GM12878 (cell line): Measurements from ENCODE around the gene MKNK1. TPM values are rescaled to one million over a fixed set of nuclear protein-coding genes. Genes with fewer than 3 reads are reported as not detected.

Source experiments
- ATAC-seq: fragments of 200-7000 bp; cut with Tn5 transposase; 3 replicates; pipeline ENCODE4 v1.9.1; 2020; ENCODE audit warnings: mild to moderate bottlenecking, moderate library complexity
- BruUV-seq: library from RNA; stranded (reverse); fragments of 400-500 nt; replicated peaks from 2 replicates; lab custom pipeline; 2021; lab: Mats Ljungman, UMichigan
- CTCF ChIA-PET: fragments of 300-600 bp; sonication (Branson Sonifier 250); formaldehyde crosslinking; extraction: SDS; loops from one replicate; lab custom pipeline; 2021; ENCODE audit warnings: inconsistent platforms; lab: Yijun Ruan, JAX
- POLR2A ChIA-PET: fragments of 350-600 bp; formaldehyde crosslinking; extraction: SDS; loops from one replicate; lab custom pipeline; 2021; ENCODE audit warnings: inconsistent platforms; lab: Charles Lee
- RAD21 ChIA-PET: fragments of 300-600 bp; sonication (Branson Sonifier 250); formaldehyde crosslinking; loops from one replicate; lab custom pipeline; 2023; ENCODE audit warnings: antibody characterized with exemption; ENCODE audit not compliant: unreplicated experiment; lab: Charles Lee
- SMC1A ChIA-PET: fragments of 300-600 bp; sonication (Branson Sonifier 250); formaldehyde crosslinking; loops from one replicate; lab custom pipeline; 2023; ENCODE audit not compliant: unreplicated experiment, uncharacterized antibody; lab: Charles Lee
- DNase-seq: peaks from one replicate; pipeline ENCODE4 v3.0.0-alpha.2; 2011; ENCODE audit warnings: low read depth, low spot score
- FAIRE-seq: peaks from 3 replicates; lab custom pipeline; 2011; peaks lifted over from hg19 to GRCh38; lab: Jason Lieb, UNC
- H2AFZ ChIP-seq: 2 replicates; pipeline ENCODE4 v1.6.0; 2011; ENCODE audit warnings: low read depth, low read length, control low read depth; ENCODE audit not compliant: control insufficient read depth
- H3K27ac ChIP-seq: 2 replicates; pipeline ENCODE4 v1.5.1; 2011; ENCODE audit warnings: control low read depth; ENCODE audit not compliant: control insufficient read depth, insufficient read depth
- H3K27me3 ChIP-seq, 2 experiments: replicated peaks in 1 of 2; 2 replicates each; pipeline versions ENCODE4 v1.6.0 to v1.6.1; 2011; ENCODE audit warnings: low read length in 1 of 2; ENCODE audit not compliant: control insufficient read depth in 2 of 2, insufficient read depth in 2 of 2
- H3K36me3 ChIP-seq, 2 experiments: 2 replicates each; pipeline ENCODE4 v1.5.1; 2011; ENCODE audit warnings: low read length in 1 of 2; ENCODE audit not compliant: control insufficient read depth in 2 of 2, insufficient read depth in 2 of 2
- H3K4me1 ChIP-seq: 2 replicates; pipeline ENCODE4 v1.6.1; 2011; ENCODE audit warnings: mild to moderate bottlenecking, low read length, moderate library complexity, mixed read lengths; ENCODE audit not compliant: control insufficient read depth, insufficient read depth
- H3K4me2 ChIP-seq: 2 replicates; pipeline ENCODE4 v1.6.0; 2011; ENCODE audit warnings: control low read depth; ENCODE audit not compliant: control insufficient read depth, insufficient read depth
- H3K4me3 ChIP-seq: fragments of 200-600 bp; sonication (generic); 2 replicates; pipeline ENCODE4 v1.5.1; 2016
- H3K79me2 ChIP-seq: 2 replicates; pipeline ENCODE4 v1.6.0; 2011; ENCODE audit warnings: low read length; ENCODE audit not compliant: control insufficient read depth, insufficient read depth
- H3K9ac ChIP-seq: 2 replicates; pipeline ENCODE4 v1.8.0; 2011; ENCODE audit warnings: low read length, control low read depth, mixed read lengths; ENCODE audit not compliant: control insufficient read depth, insufficient read depth
- H3K9me3 ChIP-seq: replicated peaks from 3 replicates; pipeline ENCODE4 v1.5.1; 2011; ENCODE audit warnings: mild to moderate bottlenecking, low read length; ENCODE audit not compliant: control insufficient read depth, insufficient read depth
- H4K20me1 ChIP-seq: 2 replicates; pipeline ENCODE4 v1.6.0; 2011; ENCODE audit not compliant: control insufficient read depth, insufficient read depth
- E4F1 ChIP-seq: fragments of 450-650 bp; IDR thresholded peaks from 2 replicates; pipeline ENCODE4 v1.6.1; 2018; ENCODE audit warnings: borderline replicate concordance, mild to moderate bottlenecking; ENCODE audit not compliant: partially characterized antibody
- EED ChIP-seq: sonication (generic); IDR thresholded peaks from 2 replicates; pipeline ENCODE4 v1.6.1; 2016; ENCODE audit warnings: antibody characterized with exemption, low read depth
- EZH2 ChIP-seq: IDR thresholded peaks from 2 replicates; pipeline ENCODE4 v1.6.1; 2012; ENCODE audit warnings: low read depth, mild to moderate bottlenecking, control low read depth, inconsistent platforms, low read length, borderline replicate concordance; ENCODE audit not compliant: control insufficient read depth
- NBN ChIP-seq: fragments of 450-650 bp; IDR thresholded peaks from 2 replicates; pipeline ENCODE4 v1.6.1; 2016
- NR2C2 ChIP-seq: IDR thresholded peaks from 2 replicates; pipeline ENCODE4 v1.6.1; 2011; ENCODE audit warnings: borderline replicate concordance, low read depth; ENCODE audit not compliant: control insufficient read depth, insufficient read length
- RELA ChIP-seq: fragments of 450-650 bp; IDR thresholded peaks from 2 replicates; pipeline ENCODE4 v1.8.0; 2014; ENCODE audit warnings: borderline replicate concordance; ENCODE audit not compliant: partially characterized antibody
- SMC3 ChIP-seq: IDR thresholded peaks from 2 replicates; pipeline ENCODE4 v1.6.1; 2011; ENCODE audit warnings: low read length, improper control_type of control experiment, borderline replicate concordance
- YY1 ChIP-seq: IDR thresholded peaks from 2 replicates; pipeline ENCODE4 v1.6.1; 2011; ENCODE audit warnings: low read depth, mild to moderate bottlenecking, low read length
- ZBED1 ChIP-seq: IDR thresholded peaks from 2 replicates; pipeline ENCODE4 v1.6.1; 2016; ENCODE audit warnings: borderline replicate concordance
- ZNF274 ChIP-seq: IDR thresholded peaks from one replicate; pipeline ENCODE4 v1.8.0; 2011; ENCODE audit not compliant: insufficient read length, insufficient read depth
- WGBS: methylation state at CpG from one replicate; pipeline ENCODE4 v1.1.6; 2016; ENCODE audit warnings: low lambda C conversion rate; ENCODE audit not compliant: insufficient replicate concordance, insufficient coverage; ENCODE audit errors: missing lambda C conversion rate; 5-methylcytosine and 5-hydroxymethylcytosine counted together
- in situ Hi-C: fragments of 300-500 bp; cut with MboI; formaldehyde crosslinking; loops from 9 replicates; pipeline ENCODE4 v1.14.3; 2018; ENCODE audit warnings: mixed read lengths
- intact Hi-C: fragments of 100-400 bp; cut with micrococcal nuclease; formaldehyde crosslinking; loops from one replicate; pipeline ENCODE4 v1.14.2; 2022; ENCODE audit not compliant: unreplicated experiment
- polyA plus RNA-seq, 11 experiments: library from polyadenylated mRNA; depleted of rRNA in 4 of 11; unstranded in 6 of 11; stranded (reverse) in 5 of 11; fragments of >200 nt; fragmentation: Nextera tagmentation in 4 of 11; fragmentation: Illumina TruSeq in 1 of 11; extraction: Ambion mirVana in 4 of 11; extraction: Trizol in 1 of 11; gene quantifications; 1 replicate in 1 of 11; 2 replicates in 10 of 11; pipeline versions ENCODE4 v1.2.1 to v1.2.3, GENCODE V29; 2011 to 2016; ENCODE audit warnings: inconsistent platforms in 2 of 11, missing spikeins in 2 of 11, low read depth in 1 of 11
- total RNA-seq, 4 experiments: library from RNA; depleted of rRNA in 3 of 4; stranded (reverse); fragments of >200 nt in 3 of 4; fragmentation: Illumina TruSeq in 1 of 4; extraction: Trizol in 1 of 4; gene quantifications; 2 replicates each; pipeline versions ENCODE4 v1.2.1 to v1.2.3, GENCODE V29; 2013 to 2021
- TF ChIP-seq, protein P1 (sequence below): IDR thresholded peaks from 2 replicates; pipeline ENCODE4 v1.6.1; 2011; ENCODE audit warnings: borderline replicate concordance, low read depth, mild to moderate bottlenecking, moderate library complexity, low read length; ENCODE audit not compliant: insufficient read depth, poor library complexity, severe bottlenecking
- TF ChIP-seq, protein P2 (sequence below): fragments of 450-650 bp; formaldehyde crosslinking; IDR thresholded peaks from 2 replicates; pipeline ENCODE4 v1.4.0; 2022; ENCODE audit warnings: mild to moderate bottlenecking, moderate library complexity
- TF ChIP-seq, protein P3 (sequence below): IDR thresholded peaks from 2 replicates; pipeline ENCODE4 v1.6.1; 2012; ENCODE audit warnings: low read depth, low read length, improper control_type of control experiment
- TF ChIP-seq, protein P4 (sequence below): IDR thresholded peaks from 2 replicates; pipeline ENCODE4 v1.6.1; 2011; ENCODE audit warnings: mild to moderate bottlenecking, low read depth, low read length, moderate library complexity; ENCODE audit not compliant: insufficient replicate concordance

Gene MKNK1
- total and polyA plus RNA-seq, 10 of the 15 experiments (the other 5 are each of a cell fraction or from before 2014, with no cell fraction given) = 13.7 to 29.9 (median 26.5) TPM

DNA sequence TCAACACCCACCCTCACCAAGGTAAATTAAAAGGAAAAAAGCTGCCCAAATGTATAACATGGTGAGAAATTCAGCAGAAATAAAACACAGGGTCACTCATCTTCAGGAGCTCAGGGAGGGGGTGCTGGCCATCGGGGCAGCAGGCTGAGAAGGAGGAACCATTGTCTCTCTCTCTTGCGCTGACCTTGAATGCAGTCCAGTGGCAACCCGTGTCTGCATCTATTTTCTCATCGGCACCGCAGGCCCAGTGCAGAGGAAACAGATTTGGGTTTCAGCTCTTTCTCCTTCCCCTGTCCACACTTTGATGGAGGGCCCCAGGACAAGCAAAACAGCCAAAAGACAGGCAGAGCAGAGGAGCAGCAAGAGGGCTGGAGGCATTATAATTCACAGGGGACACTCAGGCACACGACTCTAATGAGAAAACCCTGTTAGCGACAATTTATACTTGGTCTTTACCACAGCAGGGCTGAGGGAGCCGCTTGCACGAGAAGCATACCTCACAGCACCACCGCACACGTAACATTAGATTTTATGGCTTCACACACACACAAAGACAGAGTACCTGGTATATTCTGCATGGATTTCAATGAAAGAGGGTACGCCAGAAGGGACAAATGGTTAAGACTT is 18.6 kb downstream of the MKNK1 start (continued):
- TF ChIP-seq, protein P1, sequence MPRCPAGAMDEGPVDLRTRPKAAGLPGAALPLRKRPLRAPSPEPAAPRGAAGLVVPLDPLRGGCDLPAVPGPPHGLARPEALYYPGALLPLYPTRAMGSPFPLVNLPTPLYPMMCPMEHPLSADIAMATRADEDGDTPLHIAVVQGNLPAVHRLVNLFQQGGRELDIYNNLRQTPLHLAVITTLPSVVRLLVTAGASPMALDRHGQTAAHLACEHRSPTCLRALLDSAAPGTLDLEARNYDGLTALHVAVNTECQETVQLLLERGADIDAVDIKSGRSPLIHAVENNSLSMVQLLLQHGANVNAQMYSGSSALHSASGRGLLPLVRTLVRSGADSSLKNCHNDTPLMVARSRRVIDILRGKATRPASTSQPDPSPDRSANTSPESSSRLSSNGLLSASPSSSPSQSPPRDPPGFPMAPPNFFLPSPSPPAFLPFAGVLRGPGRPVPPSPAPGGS = no peak
- no peak for TF ChIP-seq NBN
- TF ChIP-seq, protein P2, sequence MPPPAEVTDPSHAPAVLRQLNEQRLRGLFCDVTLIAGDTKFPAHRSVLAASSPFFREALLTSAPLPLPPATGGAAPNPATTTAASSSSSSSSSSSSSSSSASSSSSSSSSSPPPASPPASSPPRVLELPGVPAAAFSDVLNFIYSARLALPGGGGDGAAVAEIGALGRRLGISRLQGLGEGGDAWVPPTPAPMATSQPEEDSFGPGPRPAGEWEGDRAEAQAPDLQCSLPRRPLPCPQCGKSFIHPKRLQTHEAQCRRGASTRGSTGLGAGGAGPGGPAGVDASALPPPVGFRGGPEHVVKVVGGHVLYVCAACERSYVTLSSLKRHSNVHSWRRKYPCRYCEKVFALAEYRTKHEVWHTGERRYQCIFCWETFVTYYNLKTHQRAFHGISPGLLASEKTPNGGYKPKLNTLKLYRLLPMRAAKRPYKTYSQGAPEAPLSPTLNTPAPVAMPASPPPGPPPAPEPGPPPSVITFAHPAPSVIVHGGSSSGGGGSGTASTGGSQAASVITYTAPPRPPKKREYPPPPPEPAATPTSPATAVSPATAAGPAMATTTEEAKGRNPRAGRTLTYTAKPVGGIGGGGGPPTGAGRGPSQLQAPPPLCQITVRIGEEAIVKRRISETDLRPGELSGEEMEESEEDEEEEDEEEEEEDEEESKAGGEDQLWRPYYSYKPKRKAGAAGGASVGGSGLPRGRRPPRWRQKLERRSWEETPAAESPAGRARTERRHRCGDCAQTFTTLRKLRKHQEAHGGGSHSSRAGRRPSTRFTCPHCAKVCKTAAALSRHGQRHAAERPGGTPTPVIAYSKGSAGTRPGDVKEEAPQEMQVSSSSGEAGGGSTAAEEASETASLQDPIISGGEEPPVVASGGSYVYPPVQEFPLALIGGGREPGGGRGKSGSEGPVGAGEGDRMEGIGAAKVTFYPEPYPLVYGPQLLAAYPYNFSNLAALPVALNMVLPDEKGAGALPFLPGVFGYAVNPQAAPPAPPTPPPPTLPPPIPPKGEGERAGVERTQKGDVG (CRISPR knock-in tag) = no peak
- TF ChIP-seq YY1 = no peak
- no peak for TF ChIP-seq SMC3
- no peak for TF ChIP-seq NR2C2
- no peak for TF ChIP-seq EZH2

- ChIA-PET RAD21 (no interaction called here), POLR2A (no interaction called here)
- no peak for ATAC-seq
- no peak for TF ChIP-seq ZBED1
- no peak for TF ChIP-seq RELA
- TF ChIP-seq, protein P3, sequence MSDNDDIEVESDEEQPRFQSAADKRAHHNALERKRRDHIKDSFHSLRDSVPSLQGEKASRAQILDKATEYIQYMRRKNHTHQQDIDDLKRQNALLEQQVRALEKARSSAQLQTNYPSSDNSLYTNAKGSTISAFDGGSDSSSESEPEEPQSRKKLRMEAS = no peak
- no peak for TF ChIP-seq EED
- TF ChIP-seq ZNF274 = no peak
- no peak for TF ChIP-seq E4F1
- TF ChIP-seq, protein P4, sequence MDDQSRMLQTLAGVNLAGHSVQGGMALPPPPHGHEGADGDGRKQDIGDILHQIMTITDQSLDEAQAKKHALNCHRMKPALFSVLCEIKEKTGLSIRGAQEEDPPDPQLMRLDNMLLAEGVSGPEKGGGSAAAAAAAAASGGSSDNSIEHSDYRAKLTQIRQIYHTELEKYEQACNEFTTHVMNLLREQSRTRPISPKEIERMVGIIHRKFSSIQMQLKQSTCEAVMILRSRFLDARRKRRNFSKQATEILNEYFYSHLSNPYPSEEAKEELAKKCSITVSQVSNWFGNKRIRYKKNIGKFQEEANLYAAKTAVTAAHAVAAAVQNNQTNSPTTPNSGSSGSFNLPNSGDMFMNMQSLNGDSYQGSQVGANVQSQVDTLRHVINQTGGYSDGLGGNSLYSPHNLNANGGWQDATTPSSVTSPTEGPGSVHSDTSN = no peak
These were observed 20.6 kb downstream of the MKNK1 start for GRCh38 chr1:46583494-46583893.

More at GRCh38 chr1:46583494-46583893, 20.6 kb downstream of the MKNK1 start:
- H3K79me2 ChIP-seq = no peaks in the 10 kb centered on the region
- ChIA-PET CTCF (no interaction called here), SMC1A (interaction anchor here (1.1 kb wide), 1 partner anchor 97 kb away, joined by 3 read pairs; no protein-coding TSS in a partner anchor)
- no peak overlapping the region for H3K27ac ChIP-seq
- DNase-seq (no peak), FAIRE-seq (no peak)
- no peak overlapping the region for H3K4me2 ChIP-seq
- H3K9ac ChIP-seq = no peak overlapping the region
- no peak overlapping the region for H2AFZ ChIP-seq
- no TSS peak for BruUV-seq
- no peak overlapping the region for H3K4me3 ChIP-seq
- H3K27me3 ChIP-seq = no peaks in the 10 kb centered on the region
- in situ Hi-C loops (no loop called here), intact Hi-C loops (no loop called here)
- no peaks in the 10 kb centered on the region for H4K20me1 ChIP-seq
- no peaks in the 10 kb centered on the region for H3K9me3 ChIP-seq
- peaks cover 2 to 37% of the 10 kb centered on the region in 2 experiments for H3K36me3 ChIP-seq
- no peaks in the 10 kb centered on the region; the same call in 1 of the 2 replicates for H3K4me1 ChIP-seq
- WGBS = 89% methylated on average over 5 of the region's 5 CpGs
